Measurements from ENCODE around the gene UNC13A.

The UNC13A gene

DNA sequence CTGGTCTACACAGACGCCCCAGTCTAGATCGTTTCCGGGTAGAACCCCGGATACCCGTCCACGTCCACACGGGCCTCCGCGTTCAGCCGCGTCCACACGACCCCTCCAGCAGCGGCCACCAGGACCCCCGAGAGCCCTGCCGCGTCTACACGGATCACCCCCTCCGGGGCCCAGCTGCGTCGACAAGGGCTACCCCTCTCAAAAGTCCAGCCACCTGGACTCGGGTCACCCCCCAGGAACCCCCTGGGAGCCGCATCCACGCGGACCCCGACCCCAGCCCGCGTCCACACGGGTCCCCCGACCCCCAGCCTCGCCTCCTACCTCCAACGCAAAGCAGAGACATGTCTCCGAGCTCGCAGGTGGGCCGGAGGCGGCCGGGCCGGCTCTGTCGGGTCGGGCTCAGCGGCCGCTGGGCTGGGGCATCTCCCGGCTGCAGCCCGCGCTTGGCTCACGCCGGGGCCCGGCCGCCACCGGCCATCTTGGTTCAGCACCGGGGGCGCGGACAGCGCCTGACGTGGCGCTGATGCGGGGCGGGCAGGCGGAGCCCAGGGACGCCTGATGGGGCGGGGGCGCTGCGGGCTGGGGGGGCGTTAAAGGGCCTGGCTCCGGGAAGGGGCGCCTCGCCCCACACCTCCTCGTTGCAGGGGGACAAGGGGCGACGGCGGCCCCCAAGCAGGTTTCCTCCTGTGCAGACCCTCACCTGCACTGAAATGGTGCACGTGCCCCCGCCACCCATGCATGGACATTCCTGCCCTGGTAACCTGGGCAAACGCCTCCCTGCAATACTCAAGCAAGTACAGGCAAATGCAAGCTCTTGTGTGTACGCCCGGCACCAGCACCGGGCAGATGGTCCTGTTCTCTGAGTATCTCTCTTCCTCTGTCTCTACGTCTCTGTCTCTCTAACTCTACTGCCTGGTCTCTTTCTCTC lies at the start of gene UNC13A:
UNC13A (minus strand) TSS at position 498 of the 928 bp plus-strand sequence; CDS start at position 343, 155 bp downstream.
- peak in 2 of 3 donors; percentile 27 to 34 for DNase-seq (ENCODE audit: low read depth in 2 of 3, low spot score in 1 of 3)

GRCh38 chr19:17737690-17738153 lies 49.6 kb upstream of the UNC13A start:
- no peak for DNase-seq (ENCODE audit: low read depth in 2 of 3, low spot score in 1 of 3)

DNA sequence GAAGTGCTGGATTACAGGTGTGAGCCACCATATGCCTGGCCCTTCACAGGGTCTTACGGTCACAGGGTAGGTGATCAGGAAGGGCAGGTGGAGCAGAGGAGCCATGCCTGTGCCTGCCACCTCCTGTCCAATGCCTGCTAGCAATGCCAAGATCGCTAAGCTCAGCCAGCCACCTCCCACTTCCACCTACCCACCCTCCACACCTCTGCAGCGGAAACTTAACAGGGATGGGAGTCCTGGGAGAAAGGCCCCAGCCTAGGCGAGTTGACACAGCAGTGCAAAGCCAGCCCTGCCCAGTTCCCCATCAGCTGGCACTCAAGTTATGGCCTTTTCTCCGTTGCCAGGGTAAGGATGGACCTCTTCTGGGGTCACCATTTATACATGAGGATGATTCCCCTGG lies 47.3 kb upstream of the UNC13A start:
- DNase-seq (ENCODE audit: low read depth in 2 of 3, low spot score in 1 of 3), result no peak

- DNase-seq (ENCODE audit: low read depth in 2 of 3, low spot score in 1 of 3), result no peak
Observed at GRCh38 chr19:17734146-17734545, 46.0 kb upstream of the UNC13A start.

DNA sequence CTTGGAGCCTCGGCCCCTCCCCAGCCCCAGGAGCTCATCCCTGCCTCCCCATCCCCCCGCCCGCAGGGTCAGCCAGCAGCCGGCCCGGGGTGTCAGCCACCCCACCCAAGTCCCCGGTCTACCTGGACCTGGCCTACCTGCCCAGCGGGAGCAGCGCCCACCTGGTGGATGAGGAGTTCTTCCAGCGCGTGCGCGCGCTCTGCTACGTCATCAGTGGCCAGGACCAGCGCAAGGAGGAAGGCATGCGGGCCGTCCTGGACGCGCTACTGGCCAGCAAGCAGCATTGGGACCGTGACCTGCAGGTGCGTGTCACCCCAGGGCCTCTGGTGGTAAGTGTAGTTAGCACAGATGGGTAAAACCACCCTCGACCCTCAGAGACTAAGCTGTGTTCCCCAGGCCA lies 45.0 kb upstream of the UNC13A start:
- DNase-seq (ENCODE audit: low read depth in 2 of 3, low spot score in 1 of 3), result no peak

- no peak for DNase-seq (ENCODE audit: low read depth in 2 of 3, low spot score in 1 of 3)
Observed at GRCh38 chr19:17727843-17728242, 39.7 kb upstream of the UNC13A start.

DNA sequence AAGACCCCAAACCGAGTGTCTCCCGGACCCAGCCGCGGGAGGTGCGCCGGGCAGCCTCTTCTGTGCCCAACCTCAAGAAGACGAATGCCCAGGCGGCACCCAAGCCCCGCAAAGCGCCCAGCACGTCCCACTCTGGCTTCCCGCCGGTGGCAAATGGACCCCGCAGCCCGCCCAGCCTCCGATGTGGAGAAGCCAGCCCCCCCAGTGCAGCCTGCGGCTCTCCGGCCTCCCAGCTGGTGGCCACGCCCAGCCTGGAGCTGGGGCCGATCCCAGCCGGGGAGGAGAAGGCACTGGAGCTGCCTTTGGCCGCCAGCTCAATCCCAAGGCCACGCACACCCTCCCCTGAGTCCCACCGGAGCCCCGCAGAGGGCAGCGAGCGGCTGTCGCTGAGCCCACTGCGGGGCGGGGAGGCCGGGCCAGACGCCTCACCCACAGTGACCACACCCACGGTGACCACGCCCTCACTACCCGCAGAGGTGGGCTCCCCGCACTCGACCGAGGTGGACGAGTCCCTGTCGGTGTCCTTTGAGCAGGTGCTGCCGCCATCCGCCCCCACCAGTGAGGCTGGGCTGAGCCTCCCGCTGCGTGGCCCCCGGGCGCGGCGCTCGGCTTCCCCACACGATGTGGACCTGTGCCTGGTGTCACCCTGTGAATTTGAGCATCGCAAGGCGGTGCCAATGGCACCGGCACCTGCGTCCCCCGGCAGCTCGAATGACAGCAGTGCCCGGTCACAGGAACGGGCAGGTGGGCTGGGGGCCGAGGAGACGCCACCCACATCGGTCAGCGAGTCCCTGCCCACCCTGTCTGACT lies 39.0 kb upstream of the UNC13A start:
- no peak for DNase-seq (ENCODE audit: low read depth in 2 of 3, low spot score in 1 of 3)

DNA sequence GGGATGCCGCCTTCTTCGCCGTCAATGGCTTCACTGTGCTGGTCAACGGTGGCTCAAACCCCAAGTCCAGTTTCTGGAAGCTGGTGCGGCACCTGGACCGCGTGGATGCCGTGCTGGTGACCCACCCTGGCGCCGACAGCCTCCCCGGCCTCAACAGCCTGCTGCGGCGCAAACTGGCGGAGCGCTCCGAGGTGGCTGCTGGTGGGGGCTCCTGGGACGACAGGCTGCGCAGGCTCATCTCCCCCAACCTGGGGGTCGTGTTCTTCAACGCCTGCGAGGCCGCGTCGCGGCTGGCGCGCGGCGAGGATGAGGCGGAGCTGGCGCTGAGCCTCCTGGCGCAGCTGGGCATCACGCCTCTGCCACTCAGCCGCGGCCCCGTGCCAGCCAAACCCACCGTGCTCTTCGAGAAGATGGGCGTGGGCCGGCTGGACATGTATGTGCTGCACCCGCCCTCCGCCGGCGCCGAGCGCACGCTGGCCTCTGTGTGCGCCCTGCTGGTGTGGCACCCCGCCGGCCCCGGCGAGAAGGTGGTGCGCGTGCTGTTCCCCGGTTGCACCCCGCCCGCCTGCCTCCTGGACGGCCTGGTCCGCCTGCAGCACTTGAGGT lies 38.1 kb upstream of the UNC13A start:
- DNase-seq (ENCODE audit: low read depth in 2 of 3, low spot score in 1 of 3), result no peak

DNA sequence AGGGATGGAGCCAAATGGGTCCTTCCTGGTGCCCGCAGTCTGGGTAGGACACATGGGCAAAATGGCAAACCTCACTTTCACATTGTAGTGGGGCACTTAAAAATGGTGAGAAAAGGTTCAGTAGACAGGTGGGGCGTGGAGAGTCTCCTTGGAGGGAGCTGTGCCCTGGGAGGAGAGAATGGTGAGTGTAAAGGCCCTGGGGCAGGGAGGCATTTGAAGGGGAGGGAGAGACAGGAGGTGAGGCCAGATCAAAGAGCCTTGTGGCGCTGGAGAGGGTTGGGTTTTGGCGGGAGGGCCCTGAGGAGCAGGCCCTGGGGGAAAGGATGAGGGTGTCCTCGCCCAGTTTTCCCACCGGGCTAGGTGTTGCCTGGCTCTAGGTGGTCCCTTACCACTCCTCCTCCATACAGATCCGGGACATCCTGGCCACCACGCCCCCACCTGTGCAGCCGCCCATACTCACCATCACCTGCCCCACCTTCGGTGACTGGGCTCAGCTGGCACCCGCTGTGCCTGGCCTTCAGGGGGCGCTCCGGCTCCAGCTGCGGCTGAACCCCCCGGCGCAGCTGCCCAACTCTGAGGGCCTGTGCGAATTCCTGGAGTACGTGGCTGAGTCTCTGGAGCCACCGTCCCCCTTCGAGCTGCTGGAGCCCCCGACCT lies 37.4 kb upstream of the UNC13A start:
- DNase-seq (ENCODE audit: low read depth in 2 of 3, low spot score in 1 of 3), result no peak

- no peak for DNase-seq (ENCODE audit: low read depth in 2 of 3, low spot score in 1 of 3)
Observed at GRCh38 chr19:17724655-17725054, 36.5 kb upstream of the UNC13A start.

GRCh38 chr19:17722655-17723240 lies 34.6 kb upstream of the UNC13A start:
- no peak for DNase-seq (ENCODE audit: low read depth in 2 of 3, low spot score in 1 of 3)

DNA sequence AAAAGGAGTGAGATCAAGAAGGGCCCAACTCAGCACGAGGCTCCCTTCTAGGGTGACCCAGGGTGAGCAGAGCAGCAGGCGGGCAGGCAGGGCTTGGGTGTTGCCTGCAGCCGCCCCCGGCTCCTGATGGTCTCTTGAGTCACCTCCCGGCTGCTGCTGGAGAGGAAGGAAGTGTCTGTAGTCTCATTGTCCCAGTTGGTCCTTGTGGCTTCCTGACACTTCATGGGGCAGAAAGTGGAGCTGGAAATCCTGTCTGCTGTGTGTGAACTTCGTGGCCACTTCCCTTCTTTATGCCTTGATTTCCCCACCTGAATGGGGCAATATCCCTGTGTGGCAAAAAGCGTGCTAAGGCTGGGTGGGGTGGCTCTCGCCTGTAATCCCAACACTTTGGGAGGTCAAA lies 33.7 kb upstream of the UNC13A start:
- no peak for DNase-seq (ENCODE audit: low read depth in 2 of 3, low spot score in 1 of 3)

- no peak for DNase-seq (ENCODE audit: low read depth in 2 of 3, low spot score in 1 of 3)
Observed at GRCh38 chr19:17721111-17721628, 33.0 kb upstream of the UNC13A start.

- DNase-seq (ENCODE audit: low read depth in 2 of 3, low spot score in 1 of 3), result no peak
Observed at GRCh38 chr19:17720440-17720839, 32.3 kb upstream of the UNC13A start.

GRCh38 chr19:17719730-17720400 lies 31.7 kb upstream of the UNC13A start:
- peak in 1 of 3 donors; percentile 27 for DNase-seq (ENCODE audit: low read depth in 2 of 3, low spot score in 1 of 3)

DNA sequence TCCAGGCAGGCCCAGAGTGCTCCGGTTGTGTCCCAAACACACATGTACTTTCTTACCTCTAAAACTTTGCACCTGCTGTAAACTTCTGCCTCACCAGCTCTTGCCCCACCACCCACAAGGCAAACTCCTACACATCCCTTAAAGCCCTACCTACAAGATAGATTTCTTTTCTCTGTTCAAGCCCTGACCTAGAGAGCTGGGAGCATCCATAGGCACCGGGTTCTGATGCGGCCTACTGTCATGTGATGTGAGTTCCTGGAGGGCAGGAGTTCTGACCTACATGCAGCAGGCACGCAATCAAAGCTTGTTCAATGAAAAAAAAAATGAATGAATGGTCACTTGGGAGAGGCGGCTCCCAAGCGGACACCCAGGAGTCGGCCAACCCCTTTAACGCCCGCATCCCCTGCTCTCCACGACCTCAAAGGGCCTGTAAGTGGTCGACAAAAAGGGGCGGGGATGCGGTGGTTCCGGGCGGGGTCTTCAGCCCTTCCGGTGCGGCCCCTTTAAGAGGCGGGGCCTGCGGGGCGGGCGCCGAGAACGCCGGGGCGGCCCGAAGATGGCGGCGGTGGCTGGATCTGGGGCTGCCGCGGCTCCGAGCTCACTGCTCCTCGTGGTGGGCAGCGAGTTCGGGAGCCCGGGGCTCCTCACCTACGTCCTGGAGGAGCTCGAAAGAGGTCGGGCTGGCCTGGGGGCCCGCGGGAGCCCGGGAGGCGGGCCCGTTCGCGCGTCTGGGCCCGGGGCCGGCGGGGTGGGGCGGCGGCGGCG lies 31.0 kb upstream of the UNC13A start, which contains the start of gene MAP1S:
MAP1S (plus strand) TSS at position 534 of the 765 bp plus-strand sequence; CDS start at position 557, 23 bp downstream.
- DNase-seq (ENCODE audit: low read depth in 2 of 3, low spot score in 1 of 3), result peak in 2 of 3 donors; percentile 52 to 55

GRCh38 chr19:17718550-17718946 lies 30.4 kb upstream of the UNC13A start:
- DNase-seq (ENCODE audit: low read depth in 2 of 3, low spot score in 1 of 3), result no peak

DNA sequence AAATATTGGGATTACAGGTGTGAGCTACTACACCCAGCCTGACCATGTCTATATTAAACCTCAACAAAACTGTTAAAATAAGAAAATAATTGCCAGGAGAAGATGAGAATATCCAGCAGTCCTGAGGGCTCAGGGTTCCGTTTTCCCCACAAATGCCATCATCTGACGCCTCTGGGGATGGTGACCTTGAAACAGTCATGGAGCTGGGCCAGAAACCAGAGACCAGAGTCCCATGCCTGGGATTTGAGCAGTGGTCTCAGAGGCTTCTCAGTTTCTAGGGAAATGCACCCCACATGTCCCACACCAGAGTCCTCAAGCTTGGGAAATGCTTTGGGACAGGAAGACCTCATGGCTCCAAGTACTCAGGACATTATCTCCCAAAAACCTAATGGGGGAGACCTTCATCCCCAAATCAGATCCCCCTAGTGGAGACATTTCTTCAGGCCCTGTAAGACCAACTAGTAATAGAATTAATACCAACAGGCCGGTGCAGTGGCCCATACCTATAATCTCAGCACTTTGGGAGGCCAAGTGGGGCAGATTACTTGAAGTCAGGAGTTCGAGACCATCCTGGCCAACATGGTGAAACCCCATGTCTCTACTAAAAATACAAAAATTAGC lies 28.3 kb upstream of the UNC13A start:
- no peak for DNase-seq (ENCODE audit: low read depth in 2 of 3, low spot score in 1 of 3)
